IPS DF 4.7 (cell line): ENCODE results near the gene INHA.

Experiments
- DNase-seq: peaks from one replicate; pipeline ENCODE4 v3.0.0-alpha.2; 2013; ENCODE audit warnings: low spot score; ENCODE audit errors: extremely low read depth

Gene INHA

DNA sequence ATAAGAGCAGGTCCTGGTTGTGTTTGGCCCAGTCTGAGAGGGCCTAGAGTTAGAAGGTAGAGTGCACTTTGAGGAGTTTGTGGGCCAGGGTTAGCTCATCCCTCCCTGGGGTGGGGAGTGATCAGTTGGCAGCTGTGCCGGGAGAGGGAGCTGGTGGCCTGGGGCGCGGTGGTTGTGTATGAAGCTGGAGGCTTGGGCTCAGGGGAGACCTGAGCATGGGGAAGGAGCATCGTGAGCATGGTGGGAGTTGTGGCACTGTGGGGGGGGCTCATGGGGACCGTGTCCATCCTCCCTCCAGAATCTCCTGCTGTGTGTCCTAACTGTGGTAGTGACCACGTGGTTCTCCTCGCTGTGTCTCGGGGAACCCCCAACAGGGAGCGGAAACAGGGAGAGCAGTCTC is 39.2 kb downstream of the INHA start:
- no peak for DNase-seq

DNA sequence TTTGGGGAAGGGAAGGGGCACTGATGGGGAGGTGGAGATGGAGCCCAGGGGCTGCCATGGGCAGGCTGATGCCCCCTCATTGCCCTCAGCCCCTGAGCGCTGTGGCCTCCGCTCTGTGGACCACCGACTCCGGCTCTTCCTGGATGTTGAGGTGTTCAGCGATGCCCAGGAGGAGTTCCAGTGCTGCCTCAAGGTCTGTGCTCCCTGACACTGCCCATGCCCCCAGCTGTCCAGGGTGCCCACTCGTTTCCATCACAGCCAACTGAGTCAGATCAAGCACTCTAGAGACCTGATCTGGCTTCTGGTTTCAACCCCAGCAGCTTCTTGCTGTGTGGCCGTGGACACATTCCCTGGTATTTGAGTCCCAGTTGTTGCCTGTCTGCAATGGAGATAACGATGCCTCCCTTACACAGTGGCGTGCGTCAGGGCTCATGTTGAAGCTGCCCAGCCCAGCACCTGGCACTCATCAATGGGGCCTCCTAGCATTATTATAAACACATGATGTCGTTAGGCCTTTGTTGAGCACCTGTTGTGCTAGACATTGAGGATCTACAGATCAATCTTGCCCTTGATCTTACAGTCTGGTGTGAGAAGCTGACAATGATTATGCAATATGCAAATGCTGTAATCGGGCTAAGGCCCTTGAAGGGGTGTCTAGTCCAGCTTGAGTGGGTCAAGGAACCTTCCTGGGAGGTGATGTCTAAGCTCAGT is 39.9 kb downstream of the INHA start:
- no peak for DNase-seq

DNA sequence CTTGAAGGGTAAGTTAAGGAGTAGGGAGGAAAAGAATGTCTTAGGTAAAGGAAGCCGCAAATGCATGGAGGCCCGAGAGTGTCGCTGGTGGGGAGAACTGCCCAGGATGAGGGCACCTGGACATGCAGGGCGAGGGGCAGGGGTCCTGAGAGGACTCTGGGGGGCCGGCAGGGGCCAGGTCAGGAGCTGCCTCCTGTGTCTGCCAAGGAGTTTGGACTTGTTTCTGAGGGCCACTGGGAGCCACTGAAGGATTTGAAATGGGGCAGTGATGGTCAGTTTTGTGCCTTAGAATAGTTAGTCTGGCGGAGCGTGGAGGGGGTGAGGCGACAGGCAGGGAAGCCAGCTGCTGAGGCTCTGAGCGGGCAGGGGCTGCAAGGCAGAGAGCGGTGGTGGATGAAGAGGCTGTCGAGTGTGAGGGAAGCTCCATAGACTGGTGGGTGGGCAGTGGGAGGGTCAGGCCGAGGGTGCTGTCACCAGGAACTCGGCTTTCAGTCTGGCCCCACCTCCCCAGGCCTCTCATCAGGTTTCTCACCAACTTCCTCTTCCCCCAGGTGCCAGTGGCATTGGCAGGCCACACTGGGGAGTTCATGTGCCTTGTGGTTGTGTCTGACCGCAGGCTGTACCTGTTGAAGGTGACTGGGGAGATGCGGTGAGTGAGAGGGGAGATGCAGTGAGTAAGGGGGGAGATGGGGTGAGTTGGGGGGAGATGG is 40.6 kb downstream of the INHA start:
- no peak for DNase-seq

DNA sequence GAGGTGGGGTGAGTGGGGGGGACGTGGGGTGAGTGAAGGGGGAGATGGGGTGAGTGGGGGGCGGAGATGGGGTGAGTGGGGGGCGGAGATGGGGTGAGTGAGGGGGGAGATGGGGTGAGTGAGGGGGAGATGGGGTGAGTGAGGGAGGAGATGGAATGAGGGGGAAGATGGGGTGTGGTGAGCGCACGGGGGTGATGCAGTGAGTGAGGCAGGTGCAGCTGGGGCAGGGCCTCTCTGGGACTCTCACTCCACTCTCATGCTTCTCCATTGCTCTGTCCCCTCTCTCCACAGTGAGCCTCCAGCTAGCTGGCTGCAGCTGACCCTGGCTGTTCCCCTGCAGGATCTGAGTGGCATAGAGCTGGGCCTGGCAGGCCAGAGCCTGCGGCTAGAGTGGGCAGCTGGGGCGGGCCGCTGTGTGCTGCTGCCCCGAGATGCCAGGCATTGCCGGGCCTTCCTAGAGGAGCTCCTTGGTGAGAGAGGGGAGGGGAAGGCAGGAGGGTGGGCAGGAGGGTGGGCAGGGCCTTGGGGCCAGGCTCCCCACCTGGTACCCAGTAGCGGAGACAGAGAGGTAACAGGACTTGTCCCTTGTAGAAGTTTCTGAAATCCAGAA is 41.5 kb downstream of the INHA start:
- DNase-seq, result no peak

DNA sequence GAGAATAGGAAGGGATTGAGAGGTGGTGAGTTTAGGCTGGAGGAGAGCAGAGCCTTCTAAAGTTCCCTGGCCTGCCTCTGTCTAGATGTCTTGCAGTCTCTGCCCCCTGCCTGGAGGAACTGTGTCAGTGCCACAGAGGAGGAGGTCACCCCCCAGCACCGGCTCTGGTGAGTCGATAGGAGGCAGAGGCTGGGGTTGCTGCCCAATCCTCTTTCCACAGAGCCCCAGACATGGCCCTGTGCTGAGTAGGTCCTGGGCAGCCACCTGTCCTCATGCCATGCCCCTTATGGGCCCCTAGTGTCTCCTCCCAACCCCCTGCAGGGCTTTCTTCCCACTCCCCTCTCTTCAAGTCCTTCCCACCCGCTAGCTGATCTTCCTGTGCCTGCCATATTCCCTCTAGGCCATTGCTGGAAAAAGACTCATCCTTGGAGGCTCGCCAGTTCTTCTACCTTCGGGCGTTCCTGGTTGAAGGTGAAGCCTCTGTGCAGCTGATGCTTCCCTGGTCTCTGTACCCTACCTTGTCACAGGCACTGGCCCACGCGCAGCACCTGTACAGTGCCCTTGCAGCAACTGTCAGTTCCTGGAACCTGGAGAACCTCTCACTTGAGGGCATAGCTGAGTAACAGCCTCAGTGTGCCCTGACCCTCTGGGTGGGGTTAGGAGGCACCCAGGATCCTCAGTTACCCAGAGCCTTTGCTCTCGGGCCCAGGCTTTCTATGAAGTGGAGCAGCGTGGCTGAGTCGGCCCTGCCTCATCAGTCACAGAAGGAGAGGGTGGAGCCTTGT is 42.2 kb downstream of the INHA start:
- no peak for DNase-seq

DNA sequence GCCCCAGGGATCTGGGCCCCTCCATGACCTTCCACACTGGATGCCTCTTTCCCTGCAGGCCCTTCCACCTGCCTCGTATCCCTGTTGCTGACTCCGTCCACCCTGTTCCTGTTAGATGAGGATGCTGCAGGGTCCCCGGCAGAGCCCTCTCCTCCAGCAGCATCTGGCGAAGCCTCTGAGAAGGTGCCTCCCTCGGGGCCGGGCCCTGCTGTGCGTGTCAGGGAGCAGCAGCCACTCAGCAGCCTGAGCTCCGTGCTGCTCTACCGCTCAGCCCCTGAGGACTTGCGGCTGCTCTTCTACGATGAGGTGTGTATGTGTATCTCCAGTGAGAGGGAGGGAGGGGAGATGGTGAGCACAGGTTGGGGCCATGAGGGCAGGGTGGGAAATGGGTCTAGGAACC is 42.9 kb downstream of the INHA start:
- no peak for DNase-seq

DNA sequence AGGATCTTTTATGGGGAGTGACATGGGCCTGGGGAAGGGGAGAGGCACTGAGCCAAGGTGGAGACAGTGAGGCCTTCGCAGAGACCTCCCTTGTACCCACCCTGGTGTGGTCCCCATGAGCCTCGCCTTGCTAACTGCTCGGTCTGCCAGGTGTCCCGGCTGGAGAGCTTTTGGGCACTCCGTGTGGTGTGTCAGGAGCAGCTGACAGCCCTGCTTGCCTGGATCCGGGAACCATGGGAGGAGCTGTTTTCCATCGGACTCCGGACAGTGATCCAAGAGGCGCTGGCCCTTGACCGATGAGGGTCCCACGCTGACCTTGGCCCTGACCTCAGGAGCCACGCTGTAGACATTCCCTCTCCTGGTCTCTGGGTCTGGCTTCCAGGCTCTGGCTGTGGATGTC is 43.8 kb downstream of the INHA start:
- DNase-seq, result no peak

DNA sequence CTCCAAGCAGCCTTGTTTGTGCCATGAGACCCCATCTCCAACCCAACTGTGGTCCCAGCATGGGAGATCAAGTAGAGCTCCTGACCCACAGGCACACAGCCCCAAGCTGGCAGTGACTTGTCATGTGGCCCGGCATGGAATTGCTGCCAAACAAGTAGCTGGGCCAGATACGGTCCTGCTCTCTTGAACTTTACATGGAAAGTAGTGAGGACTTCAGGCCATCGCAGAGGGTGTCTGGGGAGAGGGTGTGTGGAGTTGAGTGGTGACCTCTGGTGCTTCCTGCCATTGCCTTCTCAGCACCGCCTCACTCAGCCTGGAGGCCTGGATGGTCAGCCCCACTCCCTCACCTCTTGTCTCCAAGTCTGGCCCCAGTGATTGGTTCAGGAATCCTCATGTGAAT is 44.4 kb downstream of the INHA start:
- no peak for DNase-seq

DNA sequence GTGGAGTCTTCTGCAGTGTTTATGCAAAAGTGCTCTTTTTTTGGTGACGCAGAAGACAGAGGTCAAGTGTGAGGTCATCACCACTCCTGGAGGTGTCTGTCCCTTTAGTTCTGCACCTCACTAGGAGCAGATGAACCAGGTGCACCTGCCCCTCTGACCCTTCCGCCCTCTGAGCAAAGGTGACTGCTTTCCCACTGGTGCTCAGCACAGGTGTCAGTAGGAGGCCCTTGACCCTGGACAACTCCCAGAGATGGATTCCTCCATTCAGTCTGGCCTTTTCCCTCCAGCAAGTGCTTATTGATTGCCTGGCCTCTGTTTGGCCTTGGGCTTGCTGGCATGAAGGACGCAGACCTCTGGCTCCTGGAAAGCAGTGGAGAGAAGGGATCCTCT is 46.6 kb downstream of the INHA start:
- DNase-seq, result no peak

DNA sequence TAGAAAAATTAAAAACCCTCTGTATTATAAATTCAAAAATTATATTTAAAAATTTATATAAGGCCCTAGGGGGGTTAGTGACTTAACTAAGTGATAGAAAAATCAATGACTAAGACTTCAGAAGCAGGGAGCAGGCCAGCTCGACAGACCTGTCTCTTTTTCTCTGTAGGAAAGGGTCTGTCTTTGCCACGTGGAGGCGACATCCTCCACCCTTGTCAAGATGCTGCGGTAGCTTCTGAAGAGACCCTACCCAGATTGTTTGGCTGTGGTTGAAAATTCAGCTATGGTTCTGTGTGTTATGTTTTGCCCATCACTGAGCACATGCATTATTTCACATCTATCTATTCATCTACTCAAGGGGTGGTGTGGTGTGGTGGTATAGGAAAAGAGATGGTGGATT is 47.1 kb downstream of the INHA start:
- no peak for DNase-seq

DNA sequence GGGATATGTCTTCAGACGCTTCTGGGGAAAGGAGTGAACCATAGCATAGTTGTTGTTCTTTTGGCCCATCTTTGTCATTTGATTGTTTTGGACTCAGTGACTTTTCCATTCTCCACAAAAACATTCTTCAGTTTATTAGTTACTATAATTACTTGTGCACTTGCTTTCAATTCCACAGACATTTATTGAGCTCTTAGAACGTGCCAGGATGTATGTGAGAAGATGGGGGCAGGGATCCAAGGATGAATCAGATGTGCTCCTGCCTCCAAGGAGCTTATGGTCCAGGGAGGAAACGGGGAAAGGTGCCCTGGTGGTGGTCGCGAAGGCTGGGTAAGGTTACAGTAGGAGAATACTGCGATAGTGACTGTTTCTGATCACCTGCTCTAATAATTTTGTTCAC is 48.4 kb downstream of the INHA start:
- DNase-seq, result no peak

DNA sequence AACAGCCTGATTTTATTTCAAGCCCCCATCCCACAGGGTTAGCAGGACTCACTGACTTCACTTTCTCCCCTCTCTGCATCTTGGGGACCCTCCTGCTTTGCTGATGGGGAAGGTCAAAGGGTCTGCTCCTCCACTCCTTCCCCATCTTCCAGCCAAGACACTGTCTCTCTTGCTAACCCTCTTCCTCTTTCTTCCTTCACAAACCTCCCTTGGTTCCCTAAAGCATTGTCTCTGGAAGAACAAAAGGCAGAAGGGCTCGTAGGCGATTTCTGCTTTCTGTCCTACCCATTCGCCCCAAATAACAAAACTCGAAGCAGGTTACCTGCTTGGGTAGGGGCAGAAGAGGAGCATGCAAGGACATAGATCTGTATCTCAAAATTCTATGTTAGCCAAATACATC is 49.8 kb downstream of the INHA start:
- DNase-seq, result no peak

DNA sequence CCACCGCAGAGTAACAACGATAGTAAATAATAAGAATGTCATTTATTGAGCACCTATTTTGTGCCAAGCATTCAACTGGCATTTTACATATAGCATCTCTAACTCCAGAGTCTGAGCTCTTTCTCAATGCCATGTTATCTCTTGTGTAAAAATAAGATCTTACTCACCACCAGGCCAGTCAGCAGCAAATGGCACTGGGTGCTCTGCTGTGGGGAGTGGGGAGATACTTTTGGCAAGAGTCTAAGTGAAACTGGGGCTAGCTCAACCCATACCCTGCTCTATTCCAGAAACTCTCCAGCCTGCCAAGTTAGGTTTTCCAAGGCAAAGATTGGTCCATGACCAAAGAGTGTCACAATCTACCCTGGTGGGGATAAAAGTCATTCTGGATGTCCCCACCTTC is 50.4 kb downstream of the INHA start:
- DNase-seq, result no peak

DNA sequence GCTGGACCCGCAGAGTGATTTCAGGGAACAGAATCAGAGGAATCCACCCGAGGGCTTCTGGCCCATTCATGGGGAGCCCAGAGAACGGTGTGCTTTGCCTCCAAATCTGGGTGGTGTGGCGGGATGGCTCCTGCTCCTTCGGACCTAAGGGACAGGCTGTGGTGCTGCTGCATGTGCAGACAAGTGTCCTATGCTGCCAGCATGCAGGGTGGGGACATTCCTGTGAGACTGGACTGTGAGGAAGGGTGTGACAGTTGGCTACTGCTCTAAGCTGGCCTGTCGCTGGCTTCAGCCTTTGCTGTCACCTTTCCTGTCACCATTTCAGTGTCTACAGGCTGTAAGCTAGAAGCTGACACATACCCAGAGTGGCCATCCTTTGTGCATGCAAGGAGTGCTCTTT is 52.5 kb downstream of the INHA start:
- DNase-seq, result no peak

DNA sequence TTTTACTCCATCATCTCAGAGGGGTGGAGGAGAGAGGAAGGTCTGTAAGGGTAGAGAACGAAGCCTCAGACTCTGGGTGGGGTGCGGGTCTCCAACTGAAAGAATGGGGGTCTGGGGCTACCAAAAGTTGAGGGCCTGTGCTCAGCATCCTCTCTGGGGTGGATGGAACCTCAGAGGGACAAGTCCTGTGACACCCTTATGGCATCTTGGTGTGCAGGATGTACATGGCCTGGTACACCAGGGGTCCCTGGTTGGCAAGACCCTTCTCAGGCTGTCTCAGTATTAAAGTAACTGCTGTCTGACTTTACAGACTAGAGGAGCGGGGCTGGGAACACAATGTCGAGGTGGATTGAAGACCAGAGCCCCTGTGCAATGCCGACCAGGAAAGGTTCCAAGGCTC is 53.1 kb downstream of the INHA start:
- DNase-seq, result no peak
